Measurements from ENCODE around the gene CAMSAP2.

The CAMSAP2 gene

GRCh38 chr1:200869753-200870391 is 131.2 kb downstream of the CAMSAP2 start:
- Histone ChIP-seq H2AFZ (ENCODE audit: low read length) (no peak overlapping the region), H3K9ac (ENCODE audit: low read length) (no peak overlapping the region), H3K36me3 (replicated peaks; ENCODE audit: insufficient read depth, low read length) (no peaks in the 10 kb centered on the region), H3K4me2 (ENCODE audit: low read depth, low read length) (no peak overlapping the region), H4K20me1 (ENCODE audit: insufficient read depth, low read length) (no peaks in the 10 kb centered on the region), H3K4me3 (ENCODE audit: low read length) (no peak overlapping the region), H3K4me1 (ENCODE audit: low read length) (peaks cover 39% of the 10 kb centered on the region), H3F3A (ENCODE audit: insufficient read depth, low read length) (peaks cover 34% of the 10 kb centered on the region), H3K9me2 (replicated peaks; ENCODE audit: insufficient read depth, low read length) (no peaks in the 10 kb centered on the region), H3K27ac (ENCODE audit: low read length) (no peak overlapping the region), H3K27me3 (replicated peaks; ENCODE audit: insufficient read depth, low read length) (no peaks in the 10 kb centered on the region), H3K79me2 (ENCODE audit: low read length) (no peaks in the 10 kb centered on the region), H3K9me3 (replicated peaks; ENCODE audit: insufficient read depth, low read length) (no peaks in the 10 kb centered on the region)
- TF ChIP-seq EZH2phosphoT487 (IDR thresholded peaks at IDR 0.05; ENCODE audit: low read length) (no peak), EZH2 (optimal IDR thresholded peaks at IDR 0.05; ENCODE audit: low read depth, low read length) (no peak), CTCF (IDR thresholded peaks at IDR 0.05; ENCODE audit: low read length) (no peak)
- no peak for DNase-seq

GRCh38 chr1:200872446-200873115 is 133.9 kb downstream of the CAMSAP2 start, which contains the start of gene GPR25:
TSS of gene GPR25 (plus strand) at chr1:200872981. CDS start at chr1:200873038, 57 bp downstream.
- Histone ChIP-seq H3K4me1 (ENCODE audit: low read length) (peaks cover 18% of the 10 kb centered on the region), H3K79me2 (ENCODE audit: low read length) (no peaks in the 10 kb centered on the region), H3K9me2 (replicated peaks; ENCODE audit: insufficient read depth, low read length) (no peaks in the 10 kb centered on the region), H3K27ac (ENCODE audit: low read length) (no peak within 1 kb of the TSS), H3K4me3 (ENCODE audit: low read length) (no peak within 1 kb of the TSS), H3K36me3 (replicated peaks; ENCODE audit: insufficient read depth, low read length) (no peaks in the 10 kb centered on the region), H2AFZ (ENCODE audit: low read length) (no peak within 1 kb of the TSS), H3K9ac (ENCODE audit: low read length) (no peak within 1 kb of the TSS), H3K4me2 (ENCODE audit: low read depth, low read length) (no peak within 1 kb of the TSS), H4K20me1 (ENCODE audit: insufficient read depth, low read length) (no peaks in the 10 kb centered on the region), H3K27me3 (replicated peaks; ENCODE audit: insufficient read depth, low read length) (no peaks in the 10 kb centered on the region), H3K9me3 (replicated peaks; ENCODE audit: insufficient read depth, low read length) (no peaks in the 10 kb centered on the region), H3F3A (ENCODE audit: insufficient read depth, low read length) (peaks cover 10% of the 10 kb centered on the region)
- no peak for DNase-seq
- no peak for TF ChIP-seq EZH2 (optimal IDR thresholded peaks at IDR 0.05; ENCODE audit: low read depth, low read length)
- TF ChIP-seq CTCF (IDR thresholded peaks at IDR 0.05; ENCODE audit: low read length): no peak
- TF ChIP-seq EZH2phosphoT487 (IDR thresholded peaks at IDR 0.05; ENCODE audit: low read length): no peak

GRCh38 chr1:200873116-200873670 is 134.5 kb downstream of the CAMSAP2 start:
- H2AFZ ChIP-seq (ENCODE audit: low read length): no peak overlapping the region
- H3K9me3 ChIP-seq (replicated peaks; ENCODE audit: insufficient read depth, low read length): no peaks in the 10 kb centered on the region
- no peak overlapping the region for H3K4me3 ChIP-seq (ENCODE audit: low read length)
- H3F3A ChIP-seq (ENCODE audit: insufficient read depth, low read length): peaks cover 4% of the 10 kb centered on the region
- H3K79me2 ChIP-seq (ENCODE audit: low read length): no peaks in the 10 kb centered on the region
- DNase-seq: no peak
- H3K4me1 ChIP-seq (ENCODE audit: low read length): peaks cover 19% of the 10 kb centered on the region
- TF ChIP-seq EZH2phosphoT487 (IDR thresholded peaks at IDR 0.05; ENCODE audit: low read length): no peak
- no peak for TF ChIP-seq EZH2 (optimal IDR thresholded peaks at IDR 0.05; ENCODE audit: low read depth, low read length)
- TF ChIP-seq CTCF (IDR thresholded peaks at IDR 0.05; ENCODE audit: low read length): no peak
- no peak overlapping the region for H3K27ac ChIP-seq (ENCODE audit: low read length)
- H3K4me2 ChIP-seq (ENCODE audit: low read depth, low read length): no peak overlapping the region
- no peaks in the 10 kb centered on the region for H3K27me3 ChIP-seq (replicated peaks; ENCODE audit: insufficient read depth, low read length)
- no peak overlapping the region for H3K9ac ChIP-seq (ENCODE audit: low read length)
- H3K36me3 ChIP-seq (replicated peaks; ENCODE audit: insufficient read depth, low read length): no peaks in the 10 kb centered on the region
- no peaks in the 10 kb centered on the region for H3K9me2 ChIP-seq (replicated peaks; ENCODE audit: insufficient read depth, low read length)
- no peaks in the 10 kb centered on the region for H4K20me1 ChIP-seq (ENCODE audit: insufficient read depth, low read length)
